ES-I3 (cell line): ENCODE measurements around the gene HTR4.
"Not testable (repeated sequence)": the region's sequence is repeated elsewhere in the genome, so short reads cannot be mapped to it uniquely, and the experiment has no call there.

Source experiments
- H3K36me3 ChIP-seq: 2 replicates; pipeline ENCODE4 v1.6.1; 2013; ENCODE audit warnings: mild to moderate bottlenecking, low read length, control low read depth, moderate library complexity; ENCODE audit not compliant: insufficient read depth
- H3K4me1 ChIP-seq: 2 replicates; pipeline ENCODE4 v1.6.1; 2013; ENCODE audit warnings: mild to moderate bottlenecking, control low read depth, low read length; ENCODE audit not compliant: insufficient read depth
- H3K9ac ChIP-seq: 2 replicates; pipeline ENCODE4 v1.6.1; 2013; ENCODE audit warnings: low read depth, mild to moderate bottlenecking, low read length, moderate library complexity
- H3K9me3 ChIP-seq: 2 replicates; pipeline ENCODE4 v1.6.1; 2013; ENCODE audit warnings: mild to moderate bottlenecking, low read length, moderate library complexity; ENCODE audit not compliant: control insufficient read depth, insufficient read depth

HTR4 gene

DNA sequence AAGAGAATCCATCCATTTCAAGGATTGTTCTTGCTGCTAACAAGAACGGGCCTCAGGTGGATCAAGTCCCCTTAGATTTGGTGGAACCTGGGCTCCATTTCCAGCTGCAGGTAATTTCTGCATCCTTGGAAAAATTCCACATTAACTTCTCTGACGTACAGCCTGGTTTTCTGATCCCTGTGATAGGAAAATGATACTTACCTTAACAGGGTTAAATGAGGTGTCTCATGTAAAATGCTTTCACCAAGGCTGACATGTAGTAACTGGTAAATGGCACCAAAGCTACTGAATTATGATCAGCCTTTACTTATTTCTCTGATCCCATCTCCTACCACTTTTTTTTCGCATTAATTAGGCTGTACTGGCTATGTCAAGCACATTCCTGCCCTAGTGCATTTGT, 176.9 kb downstream of the HTR4 start:
- no peaks in the 10 kb centered on the region for H3K9me3 ChIP-seq
- H3K9ac ChIP-seq = no peak overlapping the region
- H3K36me3 ChIP-seq = no peaks in the 10 kb centered on the region
- peaks cover 5% of the 10 kb centered on the region; the same call in 1 of the 2 replicates for H3K4me1 ChIP-seq

DNA sequence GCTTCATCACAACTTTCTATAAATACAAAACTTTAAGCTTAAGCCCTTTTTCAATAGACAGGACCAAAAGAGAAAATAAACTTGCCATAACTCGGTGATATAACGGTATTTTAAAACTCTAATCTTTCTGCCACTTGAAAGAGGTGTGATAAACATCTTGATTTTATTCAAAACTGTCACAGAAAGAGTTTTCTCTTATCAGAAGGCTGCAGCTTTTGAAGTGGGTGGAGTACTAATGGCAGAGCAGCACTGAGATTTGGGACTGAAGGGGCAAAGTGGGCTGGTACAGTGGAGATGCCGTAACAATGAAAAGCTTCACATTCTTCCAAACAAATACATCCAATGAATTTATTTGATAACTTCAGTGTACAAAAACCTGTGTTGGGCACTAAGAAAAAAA, 178.0 kb downstream of the HTR4 start:
- Histone ChIP-seq H3K9me3 (no peaks in the 10 kb centered on the region), H3K4me1 (peaks cover 5% of the 10 kb centered on the region; the same call in 1 of the 2 replicates), H3K36me3 (no peaks in the 10 kb centered on the region), H3K9ac (no peak overlapping the region)

DNA sequence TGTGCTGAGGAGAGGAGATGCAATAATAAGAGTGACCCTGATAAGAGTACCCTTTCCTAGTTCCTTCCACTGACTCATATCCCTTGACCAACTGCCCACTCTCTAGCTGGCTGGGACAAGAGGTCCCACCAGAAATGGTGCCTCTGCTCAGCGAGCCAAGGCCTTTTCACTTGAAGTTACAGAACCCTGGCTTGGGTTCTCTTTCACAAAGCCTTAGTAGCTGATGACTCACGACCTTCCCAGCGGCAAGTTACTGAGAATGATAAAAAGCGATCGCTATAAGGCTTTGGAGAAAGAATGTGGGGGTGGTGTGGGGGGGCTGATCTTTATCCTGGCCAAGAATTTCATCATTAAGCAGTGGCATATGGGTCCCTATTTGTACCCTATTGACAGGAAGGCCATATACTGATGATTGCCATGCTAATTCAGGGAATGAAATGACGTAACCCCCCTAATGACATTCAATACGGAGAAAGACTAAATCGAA, 180.3 kb downstream of the HTR4 start:
- Histone ChIP-seq H3K36me3 (no peaks in the 10 kb centered on the region), H3K9me3 (no peaks in the 10 kb centered on the region), H3K9ac (no peak overlapping the region), H3K4me1 (peaks cover 5% of the 10 kb centered on the region; the same call in 1 of the 2 replicates)

GRCh38 chr5:148471379-148471778, 182.9 kb downstream of the HTR4 start:
- no peaks in the 10 kb centered on the region for H3K36me3 ChIP-seq
- no peak overlapping the region for H3K9ac ChIP-seq
- no peaks in the 10 kb centered on the region for H3K9me3 ChIP-seq
- peaks cover 5% of the 10 kb centered on the region; the same call in 1 of the 2 replicates for H3K4me1 ChIP-seq

GRCh38 chr5:148469501-148469935, 184.8 kb downstream of the HTR4 start:
- Histone ChIP-seq H3K9ac (no peak overlapping the region), H3K36me3 (no peaks in the 10 kb centered on the region), H3K9me3 (no peaks in the 10 kb centered on the region), H3K4me1 (peaks cover 5% of the 10 kb centered on the region; the same call in 1 of the 2 replicates)

DNA sequence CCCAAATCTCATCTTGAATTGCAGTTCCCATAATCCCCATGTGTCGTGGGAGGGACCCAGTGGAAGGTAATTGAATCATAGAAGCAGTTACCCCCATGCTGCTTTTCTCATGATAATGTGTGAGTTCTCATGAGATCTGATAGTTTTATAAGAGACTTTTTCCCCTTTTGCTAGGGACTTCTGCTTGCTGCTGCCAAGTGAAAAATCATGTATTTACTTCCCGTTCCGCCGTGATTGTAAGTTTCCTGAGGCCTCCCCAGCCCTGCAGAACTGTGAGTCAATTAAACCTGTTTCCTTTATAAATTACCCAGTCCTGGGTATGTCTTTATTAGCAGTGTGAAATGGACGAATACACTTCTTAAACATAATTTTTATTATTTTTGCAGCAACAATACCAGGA, 185.6 kb downstream of the HTR4 start:
- not testable (repeated sequence) for H3K9ac ChIP-seq, H3K36me3 ChIP-seq, H3K9me3 ChIP-seq, H3K4me1 ChIP-seq

- no peaks in the 10 kb centered on the region for H3K36me3 ChIP-seq
- no peaks in the 10 kb centered on the region for H3K4me1 ChIP-seq
- H3K9me3 ChIP-seq = no peaks in the 10 kb centered on the region
- H3K9ac ChIP-seq = no peak overlapping the region
Observed at GRCh38 chr5:148467958-148468357, 186.4 kb downstream of the HTR4 start.

DNA sequence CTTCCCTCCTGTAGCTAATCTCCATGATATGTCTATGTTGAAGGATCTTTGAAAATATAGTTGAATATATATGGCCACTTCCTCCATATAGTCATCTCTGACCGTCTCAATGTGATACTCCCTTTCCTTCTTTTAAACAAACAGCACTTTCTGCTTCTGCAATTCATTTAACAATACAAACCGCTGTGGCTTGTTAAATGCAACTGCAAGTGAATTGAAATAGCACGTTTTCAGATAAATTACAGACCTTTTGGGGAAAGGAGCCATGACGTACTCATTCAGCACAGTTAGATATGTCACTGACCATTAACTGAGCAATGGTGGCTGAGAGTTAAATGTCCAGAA, 188.1 kb downstream of the HTR4 start:
- no peaks in the 10 kb centered on the region for H3K36me3 ChIP-seq
- no peaks in the 10 kb centered on the region for H3K9me3 ChIP-seq
- no peaks in the 10 kb centered on the region for H3K4me1 ChIP-seq
- H3K9ac ChIP-seq = no peak overlapping the region

DNA sequence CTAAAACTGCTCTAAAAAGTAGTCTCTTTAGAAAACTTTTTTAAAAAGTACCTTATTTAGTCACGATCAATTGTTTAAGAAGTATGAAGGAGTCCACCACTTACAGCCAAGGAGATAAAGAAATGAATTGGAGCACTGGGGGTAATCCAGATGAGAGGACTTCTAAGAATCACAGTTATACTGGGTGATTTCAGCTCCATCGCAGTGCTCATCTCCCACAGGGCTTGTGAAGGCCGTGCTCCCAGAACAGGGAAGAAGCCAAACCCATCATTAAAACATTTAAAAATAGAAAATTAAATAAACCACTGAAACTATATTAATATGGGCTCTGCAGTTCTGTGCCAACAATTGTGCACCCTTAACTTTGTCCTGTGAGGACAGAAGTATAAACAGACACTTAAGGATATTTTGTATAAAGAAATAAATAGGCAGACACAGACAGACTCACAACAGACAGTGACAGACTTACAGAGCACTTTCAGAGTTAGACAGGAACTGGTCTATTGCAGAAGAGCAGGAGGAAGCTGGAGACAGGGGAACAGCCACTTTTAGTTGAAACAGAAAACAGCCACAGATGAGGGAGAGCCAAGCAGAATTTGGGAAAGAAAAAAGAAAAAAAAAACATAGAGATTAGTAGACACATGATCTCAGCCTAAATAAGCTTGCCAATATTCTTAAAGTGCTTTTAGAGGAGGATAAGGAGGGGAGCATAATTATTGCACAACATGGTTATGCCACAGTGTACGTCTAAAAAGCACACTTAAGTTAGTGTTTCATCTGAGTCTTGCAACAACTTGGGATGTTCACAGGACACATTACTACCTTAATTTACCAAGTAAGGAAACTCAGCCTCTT, 188.7 kb downstream of the HTR4 start:
- Histone ChIP-seq H3K9me3 (no peaks in the 10 kb centered on the region), H3K9ac (no peak overlapping the region), H3K36me3 (no peaks in the 10 kb centered on the region), H3K4me1 (no peaks in the 10 kb centered on the region)

DNA sequence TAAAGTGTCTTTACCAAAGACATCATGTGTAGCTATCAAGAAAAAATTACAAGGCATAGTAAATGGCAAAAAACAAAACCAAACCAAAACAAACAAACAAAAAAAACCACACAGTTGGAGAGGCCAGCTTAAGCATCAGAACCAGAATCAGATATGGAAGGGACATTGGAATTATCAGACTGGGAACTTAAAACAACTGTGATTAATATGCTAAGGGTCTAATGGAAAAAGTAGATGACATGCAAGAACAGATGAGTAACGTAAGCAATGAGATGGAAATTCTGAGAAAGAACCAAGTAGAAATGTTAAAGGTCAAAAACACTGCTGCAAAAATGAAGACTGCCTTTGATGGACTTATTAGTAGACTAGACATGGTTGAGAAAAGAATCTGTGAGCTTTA, 194.7 kb downstream of the HTR4 start:
- H3K9ac ChIP-seq = no peak overlapping the region
- H3K4me1 ChIP-seq = peaks cover 8% of the 10 kb centered on the region
- no peaks in the 10 kb centered on the region for H3K9me3 ChIP-seq
- H3K36me3 ChIP-seq = no peaks in the 10 kb centered on the region

DNA sequence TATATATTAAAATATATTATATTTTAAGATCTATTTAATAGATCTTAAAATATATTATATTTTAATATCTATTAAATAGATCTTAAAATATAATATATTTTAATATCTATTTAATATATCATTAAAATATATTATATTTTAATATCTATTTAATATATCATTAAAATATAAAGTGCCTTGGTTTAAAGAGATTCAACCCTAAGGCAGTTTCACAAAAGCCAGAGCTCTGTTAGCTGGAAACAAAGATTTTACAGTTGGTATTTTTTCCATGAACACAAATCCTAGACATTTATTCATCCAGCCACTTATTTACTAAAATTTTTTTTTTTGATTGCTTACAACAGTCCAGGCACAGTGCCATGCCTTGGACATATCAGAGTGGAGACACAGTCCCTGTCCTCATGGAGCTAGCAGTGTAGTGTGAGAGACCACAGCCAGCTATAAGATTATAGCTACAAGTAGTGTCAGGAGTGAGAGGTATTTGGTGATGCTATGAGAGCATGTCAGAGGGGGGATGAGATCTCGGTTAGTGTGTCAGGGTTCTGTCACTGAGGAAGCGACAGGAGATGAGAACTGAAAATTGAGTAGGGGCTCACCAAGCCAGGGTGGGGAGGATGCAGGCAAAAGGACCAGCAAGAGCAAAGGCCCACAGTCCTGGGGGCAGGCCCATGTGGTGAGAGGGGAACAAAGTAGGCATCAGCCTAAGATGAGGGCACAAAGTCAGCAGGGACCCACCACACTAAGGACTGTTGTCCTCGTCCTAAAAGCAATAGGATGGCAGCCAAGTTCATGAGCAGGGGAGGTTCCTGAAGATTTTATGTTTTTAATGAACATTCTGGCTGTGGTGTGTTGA, 196.1 kb downstream of the HTR4 start:
- no peaks in the 10 kb centered on the region for H3K36me3 ChIP-seq
- peaks cover 10% of the 10 kb centered on the region for H3K4me1 ChIP-seq

DNA sequence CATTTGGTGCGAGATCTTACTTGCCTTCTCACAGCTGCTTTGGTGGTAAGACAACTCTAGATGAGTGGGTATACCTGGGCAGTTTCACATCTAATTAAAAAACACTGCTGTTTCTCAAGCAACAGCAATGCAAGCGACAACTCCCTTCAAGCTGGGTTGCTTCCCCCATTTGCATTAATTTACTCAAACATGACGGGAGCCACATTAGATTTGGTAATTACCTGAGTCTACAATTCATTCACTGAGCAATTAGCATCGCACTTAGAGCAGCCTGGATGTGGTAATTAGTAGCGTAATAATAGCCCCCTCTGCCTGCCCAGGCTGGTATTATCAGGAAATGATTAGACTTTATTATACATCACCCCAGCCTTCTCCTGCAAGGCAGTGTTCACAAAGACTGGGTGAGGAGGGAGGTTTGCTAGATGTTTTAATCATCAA, 197.1 kb downstream of the HTR4 start:
- no peak overlapping the region for H3K9ac ChIP-seq
- H3K4me1 ChIP-seq = peaks cover 10% of the 10 kb centered on the region
- no peaks in the 10 kb centered on the region for H3K9me3 ChIP-seq
- no peaks in the 10 kb centered on the region for H3K36me3 ChIP-seq

More for the DNA sequence above, 196.1 kb downstream of the HTR4 start:
- H3K9ac ChIP-seq = no peak overlapping the region
- no peaks in the 10 kb centered on the region for H3K9me3 ChIP-seq

DNA sequence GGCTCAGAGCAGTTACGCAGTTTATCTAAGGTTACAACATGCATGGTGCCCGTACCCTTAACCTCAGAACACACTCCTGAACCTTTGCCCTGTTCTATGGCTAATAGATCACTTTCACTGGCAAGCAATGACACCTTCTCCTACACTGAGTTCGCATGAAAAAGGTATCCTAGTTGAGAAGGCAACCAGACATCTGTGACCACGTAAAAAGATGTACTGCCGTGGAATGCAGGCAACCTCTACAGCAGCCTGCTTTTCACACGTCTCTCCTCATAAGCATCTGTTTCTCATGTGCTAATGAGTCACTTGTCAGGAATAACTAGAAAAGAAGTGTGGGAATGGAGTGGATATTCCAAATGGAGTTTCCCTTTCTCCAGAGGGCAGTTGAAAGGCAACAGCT, 199.1 kb downstream of the HTR4 start:
- Histone ChIP-seq H3K4me1 (peaks cover 10% of the 10 kb centered on the region), H3K36me3 (no peaks in the 10 kb centered on the region), H3K9ac (no peak overlapping the region), H3K9me3 (no peaks in the 10 kb centered on the region)

DNA sequence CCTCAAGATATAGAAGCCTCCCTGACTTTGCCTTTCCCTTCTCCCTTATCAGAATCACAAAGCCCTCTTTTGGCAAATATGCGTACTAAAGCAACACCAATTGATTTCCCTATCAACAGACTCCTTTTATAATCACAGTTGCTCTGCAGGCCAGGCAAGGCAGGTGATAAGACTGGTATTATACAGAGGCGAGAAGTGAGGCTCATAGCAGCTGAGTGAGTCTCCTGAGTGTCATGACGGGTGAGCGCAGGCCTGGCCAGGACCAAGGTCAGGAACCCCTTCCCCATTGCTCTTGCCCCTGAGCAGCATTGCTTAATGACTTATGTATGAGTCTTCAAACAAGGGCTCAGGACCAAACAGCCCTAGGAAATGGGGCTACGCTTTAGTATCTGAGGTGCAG, 199.8 kb downstream of the HTR4 start:
- no peaks in the 10 kb centered on the region for H3K36me3 ChIP-seq
- no peaks in the 10 kb centered on the region for H3K9me3 ChIP-seq
- H3K4me1 ChIP-seq = peaks cover 10% of the 10 kb centered on the region
- H3K9ac ChIP-seq = no peak overlapping the region
